Kidney tubule cell (primary cell): ENCODE results near the gene HNRNPA2B1.

Experiments
- DNase-seq: peaks from one replicate; pipeline ENCODE4 v3.0.0-alpha.2; 2018; ENCODE audit warnings: low spot score

The HNRNPA2B1 gene

DNA sequence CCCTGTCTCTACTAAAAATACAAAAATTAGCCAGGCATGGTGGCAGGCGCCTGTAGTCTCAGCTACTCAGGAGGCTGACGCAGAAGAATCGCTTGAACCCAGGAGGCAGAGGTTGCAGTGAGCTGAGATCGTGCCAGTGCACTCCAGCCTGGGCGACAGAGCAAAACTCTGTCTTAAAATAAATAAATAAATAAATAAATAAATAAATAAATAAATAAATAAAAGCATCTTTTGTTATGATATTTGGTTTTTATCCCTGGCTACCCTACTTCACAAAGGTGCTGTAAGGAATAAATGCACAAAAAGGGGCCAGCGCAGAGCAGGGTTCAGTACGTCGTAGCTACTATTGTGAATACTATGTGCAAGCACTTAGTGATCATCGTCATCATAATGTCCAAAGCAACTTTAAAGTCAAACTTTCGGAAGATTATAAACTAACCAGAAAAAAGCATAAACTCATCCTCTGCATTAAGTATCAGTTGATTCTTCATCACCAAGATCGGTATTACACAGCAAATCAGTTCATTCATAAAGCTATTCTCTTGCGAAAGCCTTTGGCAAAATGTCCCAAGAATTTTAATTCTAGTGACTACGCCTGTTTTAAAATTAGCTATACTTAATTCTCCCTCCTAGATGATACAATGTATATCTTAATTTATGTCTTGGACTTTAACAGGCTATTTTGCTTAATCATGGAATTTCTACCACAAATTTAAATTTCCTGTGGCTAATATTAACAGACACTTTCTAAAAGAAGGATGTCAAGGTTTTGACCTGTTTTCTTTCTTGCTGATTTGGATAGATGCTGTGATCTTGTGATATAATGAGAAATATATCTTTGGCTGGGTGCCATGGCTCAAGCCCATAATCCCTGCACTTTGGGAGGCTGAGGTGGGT, 56.1 kb downstream of the HNRNPA2B1 start:
- DNase-seq = no peak

GRCh38 chr7:26143298-26144048, 57.1 kb downstream of the HNRNPA2B1 start:
- no peak for DNase-seq

DNA sequence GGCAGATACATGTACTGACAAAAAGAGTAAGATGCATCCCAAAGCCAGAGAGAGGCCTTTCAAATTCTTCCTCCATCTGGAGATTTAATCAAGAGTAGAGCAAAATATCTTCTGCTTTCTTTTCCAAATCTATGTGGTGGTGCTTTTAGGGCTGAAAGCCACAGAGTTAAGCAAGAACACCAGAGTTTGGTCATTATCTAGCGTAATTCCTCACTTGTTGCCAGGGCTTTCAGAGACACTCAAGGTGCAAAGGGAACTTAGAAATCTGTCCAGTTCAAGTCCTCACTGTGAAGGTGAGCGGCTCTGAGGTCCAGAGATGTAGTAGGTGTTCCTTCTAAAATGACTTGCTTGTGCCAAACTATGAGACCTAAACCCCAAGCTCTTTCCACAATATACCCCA, 59.5 kb downstream of the HNRNPA2B1 start:
- DNase-seq = no peak

GRCh38 chr7:26140380-26140779, 60.2 kb downstream of the HNRNPA2B1 start:
- DNase-seq = no peak
